GM23338 (cell line): Measurements from ENCODE around the gene HS6ST3. TPM values are rescaled to one million over a fixed set of nuclear protein-coding genes. Genes with fewer than 3 reads are reported as not detected.

Source experiments
- ATAC-seq: fragments of 200-7000 bp; cut with Tn5 transposase; 3 replicates; pipeline ENCODE4 v1.9.1; 2020
- DNase-seq: peaks from one replicate; pipeline ENCODE4 v3.0.0-alpha.2; 2015; ENCODE audit warnings: low spot score
- H2AFZ ChIP-seq: fragments of 200-600 bp; sonication (generic); 2 replicates; pipeline ENCODE4 v1.8.0; 2016; ENCODE audit warnings: antibody characterized with exemption, mild to moderate bottlenecking, moderate library complexity
- H3F3A ChIP-seq: fragments of 200-600 bp; sonication (generic); replicated peaks from 2 replicates; pipeline ENCODE4 v1.8.0; 2017; ENCODE audit warnings: antibody characterized with exemption, mixed run types, low read depth
- H3K27ac ChIP-seq: fragments of 200-600 bp; sonication (generic); 2 replicates; pipeline ENCODE4 v1.6.1; 2016; ENCODE audit warnings: low read depth
- H3K27me3 ChIP-seq: fragments of 200-600 bp; sonication (generic); 2 replicates; pipeline ENCODE4 v1.8.0; 2016; ENCODE audit warnings: mild to moderate bottlenecking, mixed run types, moderate library complexity; ENCODE audit not compliant: insufficient read depth
- H3K36me3 ChIP-seq: fragments of 200-600 bp; sonication (generic); 2 replicates; pipeline ENCODE4 v1.8.0; 2016; ENCODE audit warnings: mild to moderate bottlenecking; ENCODE audit not compliant: insufficient read depth
- H3K4me1 ChIP-seq: fragments of 200-600 bp; sonication (generic); 2 replicates; pipeline ENCODE4 v1.8.0; 2016; ENCODE audit warnings: mild to moderate bottlenecking, moderate library complexity; ENCODE audit not compliant: insufficient read depth
- H3K4me2 ChIP-seq: fragments of 200-600 bp; sonication (generic); 2 replicates; pipeline ENCODE4 v1.7.1; 2017; ENCODE audit warnings: mixed run types
- H3K4me3 ChIP-seq: fragments of 200-600 bp; sonication (generic); 2 replicates; pipeline ENCODE4 v1.6.1; 2016; ENCODE audit warnings: mixed run types
- H3K79me2 ChIP-seq: fragments of 200-600 bp; sonication (generic); replicated peaks from 2 replicates; pipeline ENCODE4 v1.8.0; 2017; ENCODE audit warnings: mild to moderate bottlenecking; ENCODE audit not compliant: insufficient read depth
- H3K9me2 ChIP-seq: fragments of 200-600 bp; sonication (generic); 2 replicates; pipeline ENCODE4 v1.8.0; 2017; ENCODE audit not compliant: insufficient read depth
- H4K20me1 ChIP-seq: fragments of 200-600 bp; sonication (generic); replicated peaks from 2 replicates; pipeline ENCODE4 v1.8.0; 2017; ENCODE audit warnings: mild to moderate bottlenecking; ENCODE audit not compliant: insufficient read depth
- H3K27ac Mint-ChIP-seq: 2 replicates; pipeline ENCODE4 v1.8.0; 2020; ENCODE audit warnings: inconsistent platforms, mild to moderate bottlenecking, moderate library complexity, mixed read lengths
- H3K27me3 Mint-ChIP-seq: 3 replicates; pipeline ENCODE4 v1.8.0; 2022; ENCODE audit warnings: low read depth, mild to moderate bottlenecking, moderate library complexity, mixed read lengths, inconsistent platforms; ENCODE audit not compliant: insufficient read depth, poor library complexity
- H3K36me3 Mint-ChIP-seq: 3 replicates; pipeline ENCODE4 v1.8.0; 2021; ENCODE audit warnings: low read depth, mild to moderate bottlenecking, inconsistent platforms, moderate library complexity, mixed read lengths
- H3K4me1 Mint-ChIP-seq: 3 replicates; pipeline ENCODE4 v1.8.0; 2020; ENCODE audit warnings: mild to moderate bottlenecking, inconsistent platforms, mixed read lengths
- H3K4me3 Mint-ChIP-seq: 3 replicates; pipeline ENCODE4 v1.8.0; 2021; ENCODE audit warnings: moderate library complexity, mild to moderate bottlenecking, inconsistent platforms, mixed read lengths
- H3K9me3 Mint-ChIP-seq: 3 replicates; pipeline ENCODE4 v1.8.0; 2020; ENCODE audit warnings: moderate library complexity, mild to moderate bottlenecking, inconsistent platforms, mixed read lengths
- CREB1 ChIP-seq: fragments of 250-450 bp; sonication (Bioruptor Pico); IDR thresholded peaks from 2 replicates; pipeline ENCODE4 v1.5.0; 2020; ENCODE audit warnings: low read depth, mild to moderate bottlenecking, moderate library complexity
- EZH2 ChIP-seq: fragments of 200-600 bp; sonication (generic); IDR thresholded peaks from one replicate; pipeline ENCODE4 v1.8.0; 2017; ENCODE audit warnings: antibody characterized with exemption, mild to moderate bottlenecking, low read depth; ENCODE audit not compliant: unreplicated experiment
- EZH2phosphoT487 ChIP-seq: fragments of 200-600 bp; sonication (generic); IDR thresholded peaks from one replicate; pipeline ENCODE4 v1.8.1; 2018; ENCODE audit warnings: antibody characterized with exemption; ENCODE audit not compliant: unreplicated experiment
- POLR2AphosphoS5 ChIP-seq: IDR thresholded peaks from 2 replicates; pipeline ENCODE4 v1.6.1; 2016; ENCODE audit warnings: antibody characterized with exemption, low read depth
- STAT1 ChIP-seq: IDR thresholded peaks from one replicate; pipeline ENCODE4 v1.6.1; 2016; ENCODE audit warnings: antibody characterized with exemption; ENCODE audit not compliant: unreplicated experiment
- ZNF114 ChIP-seq: fragments of 250-450 bp; sonication (Bioruptor Pico); IDR thresholded peaks from 2 replicates; pipeline ENCODE4 v1.5.0; 2020; ENCODE audit warnings: mild to moderate bottlenecking, moderate library complexity
- ZNF331 ChIP-seq: fragments of 250-450 bp; sonication (Bioruptor Pico); IDR thresholded peaks from 2 replicates; pipeline ENCODE4 v1.5.0; 2020; ENCODE audit warnings: low read depth, mild to moderate bottlenecking, moderate library complexity
- ZNF462 ChIP-seq: fragments of 250-450 bp; sonication (Bioruptor Pico); IDR thresholded peaks from 2 replicates; pipeline ENCODE4 v1.5.0; 2020; ENCODE audit warnings: mild to moderate bottlenecking, moderate library complexity
- polyA plus RNA-seq: library from polyadenylated mRNA; unstranded; fragments of >200 nt; fragmentation: Nextera tagmentation; extraction: Ambion mirVana; gene quantifications from 2 replicates; pipeline ENCODE4 v1.2.1, GENCODE V29; 2016
- total RNA-seq: library from RNA; depleted of rRNA; stranded (reverse); fragments of >200 nt; shearing (Covaris generic); gene quantifications from 2 replicates; pipeline ENCODE4 v1.2.3, GENCODE V29; 2014

Gene HS6ST3
- total and polyA plus RNA-seq, 2 experiments from 2014 or later = 0.52 to 0.80 TPM

- TF ChIP-seq ZNF462 (CRISPR knock-in tag) = no peak
These were observed 702.3 kb downstream of the HS6ST3 start (continued) for GRCh38 chr13:96792188-96792587.

- H3K4me1 ChIP-seq = no peaks in the 10 kb centered on the region
- no peak for ATAC-seq
- Mint-ChIP-seq H3K27me3 (no peaks in the 10 kb centered on the region), H3K36me3 (no peaks in the 10 kb centered on the region; the same call in 2 of the 3 replicates), H3K27ac (no peak overlapping the region), H3K4me3 (no peak overlapping the region), H3K4me1 (no peaks in the 10 kb centered on the region), H3K9me3 (no peaks in the 10 kb centered on the region)
- no peaks in the 10 kb centered on the region for H3K36me3 ChIP-seq
- no peak for DNase-seq
- H2AFZ ChIP-seq = no peak overlapping the region
- H3K27me3 ChIP-seq = no peaks in the 10 kb centered on the region
- no peaks in the 10 kb centered on the region for H3K9me2 ChIP-seq
- no peak overlapping the region for H3K27ac ChIP-seq
- H3K4me2 ChIP-seq = no peak overlapping the region
- H3K4me3 ChIP-seq = no peak overlapping the region
- no peaks in the 10 kb centered on the region for H3K79me2 ChIP-seq
- H4K20me1 ChIP-seq = no peaks in the 10 kb centered on the region
- H3F3A ChIP-seq = no peaks in the 10 kb centered on the region
- no peak for TF ChIP-seq CREB1 (CRISPR knock-in tag)
- TF ChIP-seq STAT1 = no peak
- TF ChIP-seq EZH2 = no peak
- no peak for TF ChIP-seq ZNF331
- TF ChIP-seq EZH2phosphoT487 = no peak
- TF ChIP-seq POLR2AphosphoS5 = no peak
- no peak for TF ChIP-seq ZNF114 (CRISPR knock-in tag)
- TF ChIP-seq ZNF462 (CRISPR knock-in tag) = no peak
These were observed 703.0 kb downstream of the HS6ST3 start for GRCh38 chr13:96792736-96793403.
